Upper lobe of left lung (tissue), 4 donors: Measurements from ENCODE around the gene RBSN.

Experiments
- CTCF ChIP-seq, 6 experiments: fragments of 450-650 bp in 4 of 6; fragments of 200-600 bp in 2 of 6; sonication (generic) in 2 of 6; IDR thresholded peaks; one replicate each; pipeline ENCODE4 v1.5.1; 2016 to 2019; ENCODE audit warnings: antibody characterized with exemption in 6 of 6
- EP300 ChIP-seq, 4 donors: sonication (generic); formaldehyde crosslinking; IDR thresholded peaks; one replicate each; pipeline ENCODE4 v1.5.1; 2017; ENCODE audit warnings: antibody characterized with exemption in 4 of 4, control low read depth in 2 of 4
- POLR2A ChIP-seq, 4 donors: fragments of 450-650 bp; IDR thresholded peaks; one replicate each; pipeline ENCODE4 v1.5.1; 2016 to 2017; ENCODE audit warnings: antibody characterized with exemption in 4 of 4, mild to moderate bottlenecking in 2 of 4
- POLR2AphosphoS5 ChIP-seq, 2 donors: sonication (generic); formaldehyde crosslinking; IDR thresholded peaks; one replicate each; pipeline ENCODE4 v1.5.1; 2017; ENCODE audit warnings: antibody characterized with exemption in 2 of 2

- no peak for TF ChIP-seq POLR2AphosphoS5 (IDR thresholded peaks at IDR 0.05)
- no peak for TF ChIP-seq CTCF (IDR thresholded peaks at IDR 0.05)
- TF ChIP-seq EP300 (IDR thresholded peaks at IDR 0.05): no peak
- no peak for TF ChIP-seq POLR2A (IDR thresholded peaks at IDR 0.05)
Measured at GRCh38 chr3:15066467-15066866, 32.5 kb downstream of the RBSN start.
